Suprapubic skin (tissue), 4 donors: Measurements from ENCODE around the gene BICRAL. TPM values are rescaled to one million over a fixed set of nuclear protein-coding genes. Genes with fewer than 3 reads are reported as not detected.
"Not testable (repeated sequence)": the region's sequence is repeated elsewhere in the genome, so short reads cannot be mapped to it uniquely, and the experiment has no call there.

ENCODE experiments used
- DNase-seq, 2 donors: peaks; one replicate each; pipeline ENCODE4 v3.0.0-alpha.2; 2019; ENCODE audit warnings: low spot score in 2 of 2
- H3K27ac ChIP-seq: fragments of 200-600 bp; sonication (generic); one replicate; pipeline ENCODE4 v1.5.1; 2019
- H3K27me3 ChIP-seq: fragments of 200-600 bp; sonication (generic); one replicate; pipeline ENCODE4 v1.5.1; 2019
- H3K36me3 ChIP-seq: fragments of 200-600 bp; sonication (generic); one replicate; pipeline ENCODE4 v1.5.1; 2019
- H3K4me1 ChIP-seq: fragments of 200-600 bp; sonication (generic); one replicate; pipeline ENCODE4 v1.5.1; 2019
- H3K4me3 ChIP-seq: fragments of 200-600 bp; sonication (generic); one replicate; pipeline ENCODE4 v1.5.1; 2019; ENCODE audit warnings: mild to moderate bottlenecking
- H3K9me3 ChIP-seq: fragments of 200-600 bp; sonication (generic); one replicate; pipeline ENCODE4 v1.5.1; 2019
- EP300 ChIP-seq: sonication (generic); formaldehyde crosslinking; IDR thresholded peaks from one replicate; pipeline ENCODE4 v1.6.1; 2017; ENCODE audit warnings: antibody characterized with exemption
- POLR2A ChIP-seq, 2 donors: fragments of 450-650 bp; IDR thresholded peaks; one replicate each; pipeline ENCODE4 v1.6.1; 2017; ENCODE audit warnings: antibody characterized with exemption in 2 of 2, mild to moderate bottlenecking in 2 of 2, moderate library complexity in 2 of 2
- POLR2AphosphoS5 ChIP-seq, 3 donors: sonication (generic); formaldehyde crosslinking; IDR thresholded peaks; one replicate each; pipeline ENCODE4 v1.6.1; 2017; ENCODE audit warnings: antibody characterized with exemption in 3 of 3
- WGBS: methylation state at CpG from one replicate; pipeline ENCODE4 v1.1.5; 2018; 5-methylcytosine and 5-hydroxymethylcytosine counted together
- total RNA-seq, 4 donors: library from RNA; depleted of rRNA; stranded (reverse); fragments of >200 nt; gene quantifications; one replicate each; pipeline ENCODE4 v1.1.0, GENCODE V29; 2016
- TF ChIP-seq, protein P1 (sequence below), 2 donors: fragments of 200-600 bp in 1 of 2; fragments of 450-650 bp in 1 of 2; sonication (generic) in 1 of 2; IDR thresholded peaks; one replicate each; pipeline ENCODE4 v1.5.1; 2016 to 2019; ENCODE audit warnings: antibody characterized with exemption in 2 of 2, mild to moderate bottlenecking in 1 of 2, moderate library complexity in 1 of 2

The BICRAL gene
- total RNA-seq, 4 donors from 2014 or later = 20.7 to 28.2 (median 25.4) TPM

- Histone ChIP-seq H3K27me3 (no peaks in the 10 kb centered on the region), H3K4me3 (no peak overlapping the region), H3K9me3 (no peaks in the 10 kb centered on the region), H3K36me3 (no peaks in the 10 kb centered on the region), H3K27ac (peak overlapping the region; percentile 12), H3K4me1 (peaks cover 54% of the 10 kb centered on the region)
- 40% methylated on average over 5 of the region's 5 CpGs for WGBS
- no peak for DNase-seq
- TF ChIP-seq, protein P1, sequence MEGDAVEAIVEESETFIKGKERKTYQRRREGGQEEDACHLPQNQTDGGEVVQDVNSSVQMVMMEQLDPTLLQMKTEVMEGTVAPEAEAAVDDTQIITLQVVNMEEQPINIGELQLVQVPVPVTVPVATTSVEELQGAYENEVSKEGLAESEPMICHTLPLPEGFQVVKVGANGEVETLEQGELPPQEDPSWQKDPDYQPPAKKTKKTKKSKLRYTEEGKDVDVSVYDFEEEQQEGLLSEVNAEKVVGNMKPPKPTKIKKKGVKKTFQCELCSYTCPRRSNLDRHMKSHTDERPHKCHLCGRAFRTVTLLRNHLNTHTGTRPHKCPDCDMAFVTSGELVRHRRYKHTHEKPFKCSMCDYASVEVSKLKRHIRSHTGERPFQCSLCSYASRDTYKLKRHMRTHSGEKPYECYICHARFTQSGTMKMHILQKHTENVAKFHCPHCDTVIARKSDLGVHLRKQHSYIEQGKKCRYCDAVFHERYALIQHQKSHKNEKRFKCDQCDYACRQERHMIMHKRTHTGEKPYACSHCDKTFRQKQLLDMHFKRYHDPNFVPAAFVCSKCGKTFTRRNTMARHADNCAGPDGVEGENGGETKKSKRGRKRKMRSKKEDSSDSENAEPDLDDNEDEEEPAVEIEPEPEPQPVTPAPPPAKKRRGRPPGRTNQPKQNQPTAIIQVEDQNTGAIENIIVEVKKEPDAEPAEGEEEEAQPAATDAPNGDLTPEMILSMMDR (IDR thresholded peaks at IDR 0.05) = no peak
- TF ChIP-seq POLR2AphosphoS5 (IDR thresholded peaks at IDR 0.05) = no peak
- TF ChIP-seq POLR2A (IDR thresholded peaks at IDR 0.05) = no peak
- TF ChIP-seq EP300 = no peak
These were observed 8.8 kb downstream of the BICRAL start for GRCh38 chr6:42790549-42791181.

DNA sequence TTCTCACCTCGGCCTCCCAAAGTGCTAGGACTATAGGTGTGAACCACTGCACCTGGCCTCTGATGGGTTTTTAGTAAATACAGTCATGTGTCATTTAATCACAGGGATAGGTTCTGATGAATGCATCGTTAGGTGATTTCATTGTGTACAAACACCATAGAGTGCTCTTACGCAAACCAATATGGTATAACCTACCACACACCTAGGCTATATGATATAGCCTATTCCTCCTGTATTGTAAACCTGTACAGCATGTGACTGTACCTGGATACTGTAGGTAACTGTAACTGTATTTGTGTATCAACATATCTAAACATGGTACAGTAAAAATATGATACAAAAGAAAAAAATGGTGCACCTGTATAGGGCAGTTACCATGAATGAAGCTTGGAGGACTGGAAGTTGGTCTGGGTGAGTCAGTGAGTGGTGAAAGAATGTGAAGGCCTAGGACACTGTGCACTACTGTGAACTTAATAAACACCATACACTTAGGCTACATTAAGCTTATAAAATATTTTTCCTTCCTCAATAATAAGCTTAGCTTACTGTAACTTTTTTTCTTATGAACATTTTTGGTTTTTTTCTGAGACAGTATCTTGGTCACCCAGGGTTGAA lies 10.0 kb downstream of the BICRAL start:
- peaks cover 43% of the 10 kb centered on the region for H3K4me1 ChIP-seq
- H3K4me3 ChIP-seq = no peak overlapping the region
- H3K27ac ChIP-seq = no peak overlapping the region
- no peaks in the 10 kb centered on the region for H3K9me3 ChIP-seq
- DNase-seq = no peak
- TF ChIP-seq, protein P1 (IDR thresholded peaks at IDR 0.05) = no peak
- TF ChIP-seq POLR2AphosphoS5 (IDR thresholded peaks at IDR 0.05) = no peak
- TF ChIP-seq EP300 = no peak
- no peak for TF ChIP-seq POLR2A (IDR thresholded peaks at IDR 0.05)
- H3K27me3 ChIP-seq = no peaks in the 10 kb centered on the region
- WGBS = 87% methylated on average over 3 of the region's 3 CpGs
- H3K36me3 ChIP-seq = no peaks in the 10 kb centered on the region

DNA sequence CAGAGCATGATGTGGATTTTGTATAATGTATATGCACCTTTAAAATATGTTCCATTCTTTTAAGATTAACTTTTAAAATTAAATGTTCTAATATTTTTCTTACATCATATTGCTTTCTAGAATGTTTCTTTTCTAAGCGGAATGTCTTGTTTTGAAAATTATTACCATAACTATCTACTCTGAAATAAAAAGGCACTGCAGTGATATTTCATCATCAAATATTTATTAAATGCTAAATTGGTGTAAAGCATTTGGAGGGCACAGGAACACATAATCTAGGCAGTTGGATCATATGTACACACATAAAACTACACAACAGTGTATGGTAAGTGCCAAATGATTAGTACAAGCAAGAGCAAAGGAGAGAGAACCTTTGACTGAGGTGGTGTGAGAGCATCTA lies 13.8 kb downstream of the BICRAL start:
- WGBS = 89% methylated on average over 1 of the region's 1 CpG
- Histone ChIP-seq H3K36me3 (no peaks in the 10 kb centered on the region), H3K27ac (no peak overlapping the region), H3K4me1 (peaks cover 25% of the 10 kb centered on the region), H3K4me3 (no peak overlapping the region), H3K9me3 (no peaks in the 10 kb centered on the region), H3K27me3 (no peaks in the 10 kb centered on the region)
- no peak for DNase-seq
- TF ChIP-seq EP300 = no peak
- TF ChIP-seq POLR2AphosphoS5 (IDR thresholded peaks at IDR 0.05) = no peak
- no peak for TF ChIP-seq POLR2A (IDR thresholded peaks at IDR 0.05)
- TF ChIP-seq, protein P1 (IDR thresholded peaks at IDR 0.05) = no peak

GRCh38 chr6:42796171-42796570 lies 14.3 kb downstream of the BICRAL start:
- Histone ChIP-seq H3K9me3 (no peaks in the 10 kb centered on the region), H3K27ac (no peak overlapping the region), H3K4me1 (peaks cover 24% of the 10 kb centered on the region), H3K36me3 (no peaks in the 10 kb centered on the region), H3K4me3 (no peak overlapping the region), H3K27me3 (no peaks in the 10 kb centered on the region)
- no peak for DNase-seq
- no peak for TF ChIP-seq POLR2AphosphoS5 (IDR thresholded peaks at IDR 0.05)
- TF ChIP-seq, protein P1 (IDR thresholded peaks at IDR 0.05) = no peak
- no peak for TF ChIP-seq POLR2A (IDR thresholded peaks at IDR 0.05)
- TF ChIP-seq EP300 = no peak
- WGBS = 93% methylated on average over 4 of the region's 4 CpGs

DNA sequence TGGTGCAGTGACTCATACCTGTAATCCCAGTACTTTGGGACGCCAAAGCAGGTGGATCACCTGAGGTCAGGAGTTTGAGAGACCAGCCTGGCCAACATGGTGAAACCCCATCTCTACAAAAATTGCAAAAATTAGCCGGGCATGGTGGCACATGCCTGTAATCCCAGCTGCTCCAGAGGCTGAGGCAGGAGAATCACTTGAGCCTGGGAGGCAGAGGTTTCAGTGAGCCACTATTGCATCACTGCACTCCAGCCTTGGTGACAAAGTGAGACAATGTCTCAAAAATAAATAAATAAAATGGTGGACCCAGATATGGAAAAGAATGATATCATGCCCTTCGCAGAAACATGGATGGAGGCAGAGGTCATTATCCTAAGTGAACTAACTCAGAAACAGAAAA lies 15.8 kb downstream of the BICRAL start:
- DNase-seq = not testable (repeated sequence)
- 68% methylated on average over 3 of the region's 3 CpGs for WGBS

More for the DNA sequence above, 15.8 kb downstream of the BICRAL start:
- H3K27me3 ChIP-seq, H3K36me3 ChIP-seq, H3K4me3 ChIP-seq, H3K9me3 ChIP-seq, H3K27ac ChIP-seq: not testable (repeated sequence)
- peaks cover 26% of the 10 kb centered on the region for H3K4me1 ChIP-seq
